Iris pigment epithelial cell (primary cell): Measurements from ENCODE around the gene ZNF273.
"Not testable (repeated sequence)": the region's sequence is repeated elsewhere in the genome, so short reads cannot be mapped to it uniquely, and the experiment has no call there.

Experiments used
- DNase-seq: peaks from one replicate; pipeline ENCODE4 v3.0.0-alpha.2; 2011; ENCODE audit warnings: low read depth

ZNF273 gene

DNA sequence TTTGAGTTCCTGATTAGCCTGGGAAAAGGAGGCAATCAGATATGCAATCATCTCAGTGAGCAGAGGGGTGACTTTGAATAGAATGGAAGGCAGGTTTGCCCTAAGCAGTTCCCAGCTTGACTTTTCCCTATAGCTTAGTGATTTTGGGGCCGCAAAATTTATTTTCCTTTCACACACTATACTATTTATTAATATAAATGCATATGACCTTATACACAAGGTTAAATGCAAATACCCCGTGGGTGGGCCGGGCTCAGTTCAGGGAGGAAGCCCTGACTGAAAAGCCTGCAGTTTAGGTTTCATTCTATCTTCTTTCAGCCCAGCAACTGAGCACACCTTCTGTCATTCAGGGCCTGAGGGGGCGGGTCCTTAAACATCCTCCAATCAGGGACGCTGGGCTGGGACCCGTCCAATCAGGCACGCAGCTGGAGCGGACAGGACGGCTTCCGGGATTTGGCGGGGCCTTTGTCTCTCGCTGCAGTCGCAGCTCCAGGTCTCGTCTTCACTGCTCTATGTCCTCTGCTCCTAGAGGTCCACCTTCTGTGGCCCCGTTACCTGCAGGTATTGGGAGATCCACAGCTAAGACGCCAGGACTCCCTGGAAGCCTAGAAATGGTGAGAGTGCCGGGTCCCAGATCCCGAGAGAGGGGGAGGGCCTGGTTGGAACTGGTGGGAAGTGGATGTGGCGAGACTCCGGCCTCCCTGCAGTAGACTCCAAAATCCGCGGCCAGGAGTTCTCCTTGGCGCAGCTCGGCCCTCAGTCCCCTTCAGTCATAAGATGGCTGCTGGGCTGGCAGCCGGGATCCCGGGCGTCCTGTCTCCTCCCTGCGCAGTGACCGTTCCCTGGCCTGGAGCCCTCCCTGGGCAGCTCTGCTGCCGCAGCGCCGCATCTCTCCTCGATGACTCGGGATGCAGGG lies at the start of gene ZNF273:
ZNF273 (plus strand) TSS at position 468 of the 916 bp plus-strand sequence; CDS start at position 513, 45 bp downstream.
- DNase-seq: peak; percentile 90

DNA sequence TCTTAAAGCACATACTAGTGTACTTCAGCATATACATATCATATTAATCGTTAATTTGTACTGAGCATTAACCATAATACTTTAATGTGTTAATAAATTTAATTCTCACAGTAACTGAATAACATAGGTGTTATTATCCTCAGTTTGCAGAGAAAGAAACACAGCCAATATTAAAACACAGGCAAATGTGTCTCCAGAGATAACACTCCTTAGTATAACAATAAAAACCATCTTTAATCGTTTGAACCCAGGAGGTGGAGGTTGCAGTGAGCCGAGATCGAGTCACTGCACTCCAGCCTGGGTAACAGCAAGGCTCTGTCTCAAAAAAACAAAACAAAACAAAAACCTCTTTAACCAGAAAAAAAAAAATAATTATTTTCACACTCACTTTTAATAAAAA lies 49.4 kb upstream of the ZNF273 start:
- DNase-seq: no peak

DNA sequence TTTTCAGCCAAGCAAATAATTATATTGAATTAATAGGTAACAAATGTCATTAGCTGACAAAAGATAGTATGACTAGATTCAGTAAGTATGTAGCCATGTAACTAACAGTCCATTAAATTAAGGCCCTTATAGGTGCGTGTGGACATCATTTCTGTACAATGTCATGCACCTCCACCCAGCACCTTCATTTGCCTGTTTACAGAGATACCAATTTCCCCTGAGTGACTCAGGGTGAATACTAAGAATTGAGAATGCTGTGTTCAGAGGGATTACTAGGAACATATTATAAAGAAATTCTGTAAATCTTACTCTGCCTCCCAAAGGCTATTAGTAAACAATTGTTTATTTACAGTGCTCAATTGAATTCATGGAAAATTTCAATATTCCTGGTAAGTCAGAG lies 48.1 kb upstream of the ZNF273 start:
- no peak for DNase-seq

DNA sequence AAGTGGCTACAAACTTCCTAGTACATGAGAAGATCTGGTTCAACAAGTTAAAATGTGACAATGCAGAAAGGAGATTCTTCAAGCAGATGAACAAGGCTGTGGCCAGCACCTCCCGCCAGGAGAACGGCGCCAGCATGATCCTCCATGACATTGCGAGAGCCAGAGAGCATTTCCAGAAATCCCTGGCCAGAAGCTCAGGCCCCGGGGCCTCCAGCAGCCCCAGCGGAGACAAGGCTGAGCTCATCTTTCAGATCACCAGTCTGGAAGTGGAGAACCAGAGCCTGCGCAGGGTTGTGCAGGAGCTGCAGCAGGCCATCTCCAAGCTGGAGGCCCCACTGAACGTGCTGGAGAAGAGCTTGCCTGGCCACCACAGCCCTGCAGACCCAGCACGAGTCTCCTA lies 40.1 kb upstream of the ZNF273 start:
- DNase-seq: no peak

DNA sequence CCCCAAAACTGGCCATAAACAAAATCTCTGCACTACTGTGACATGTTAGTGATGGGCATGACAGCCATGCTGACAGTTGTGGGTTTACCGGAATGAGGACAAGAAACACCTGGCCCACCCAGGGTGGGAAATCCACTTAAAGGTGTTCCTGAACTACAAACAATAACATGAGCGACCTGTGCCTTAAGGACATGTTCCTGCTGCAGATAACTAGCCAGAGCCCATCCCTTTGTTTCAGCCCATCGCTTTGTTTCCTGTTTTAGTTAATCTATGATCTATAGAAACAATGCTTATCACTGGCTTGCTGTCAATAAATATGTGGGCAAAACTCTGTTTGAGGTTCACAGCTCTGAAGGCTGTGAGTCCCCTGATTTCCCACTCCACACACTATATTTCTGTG lies 39.5 kb upstream of the ZNF273 start:
- not testable (repeated sequence) for DNase-seq

DNA sequence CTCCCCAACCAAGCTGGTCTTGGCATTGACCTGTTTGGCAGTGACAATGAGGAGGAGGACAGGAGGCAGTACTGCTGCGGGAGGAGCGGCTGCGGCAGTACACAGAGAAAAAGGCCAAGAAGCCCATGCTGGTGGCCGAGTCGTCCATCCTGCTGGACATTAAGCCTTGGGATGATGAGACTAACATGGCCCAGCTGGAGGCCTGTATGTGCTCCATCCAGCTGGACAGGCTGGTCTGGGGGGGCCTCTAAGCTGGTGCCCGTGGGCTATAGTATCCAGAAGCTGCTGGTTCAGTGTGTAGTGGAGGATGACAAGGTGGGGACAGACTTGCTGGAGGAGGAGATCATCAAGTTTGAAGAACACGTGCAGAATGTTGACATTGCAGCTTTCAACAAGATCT lies 39.1 kb upstream of the ZNF273 start:
- no peak for DNase-seq

DNA sequence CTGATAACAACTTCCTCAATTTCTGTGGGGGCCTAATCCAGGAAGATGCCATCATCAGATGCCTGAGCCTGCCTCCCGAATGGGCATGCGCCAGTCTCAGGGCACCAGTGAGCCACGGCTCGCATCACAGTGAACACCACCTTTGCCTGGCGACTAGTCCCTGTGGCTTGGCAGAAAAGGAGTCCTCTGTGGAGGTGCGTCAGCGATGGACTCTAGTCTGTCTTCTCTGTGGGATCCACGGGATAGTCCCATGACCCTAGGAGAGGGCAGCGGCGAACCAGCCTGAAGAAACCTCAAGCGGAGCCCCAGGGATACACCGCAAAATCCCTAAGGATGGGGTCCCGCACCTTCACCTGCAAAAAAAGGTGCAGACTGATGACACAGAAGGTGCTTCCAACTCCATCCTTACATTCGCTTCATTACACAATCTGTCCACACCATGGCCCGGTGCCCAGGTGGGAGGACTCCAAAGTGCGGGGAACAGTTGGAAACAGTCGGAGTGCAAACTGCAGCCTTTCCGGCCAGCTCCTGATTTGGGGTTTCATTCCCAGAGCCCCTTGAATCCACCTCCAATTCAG lies 35.1 kb upstream of the ZNF273 start:
- no peak for DNase-seq

DNA sequence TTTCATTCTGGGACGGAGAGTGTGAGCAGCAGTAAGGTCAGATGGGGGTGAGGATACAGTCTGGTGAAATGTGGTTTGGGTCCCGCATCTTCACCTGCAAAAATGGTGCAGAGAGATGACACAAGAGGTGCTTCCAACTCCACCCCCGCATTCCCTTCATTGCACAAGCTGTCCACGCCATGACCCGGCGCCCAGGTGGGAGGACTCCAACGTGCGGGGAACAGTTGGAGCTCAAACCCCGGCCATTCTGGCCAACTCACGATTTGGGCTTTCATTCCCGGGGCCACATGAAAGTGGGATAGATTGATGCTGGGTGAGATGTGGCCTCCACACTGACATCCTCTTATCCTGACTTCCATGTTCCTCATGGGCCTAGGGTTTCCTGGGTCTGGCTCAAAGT lies 34.6 kb upstream of the ZNF273 start:
- DNase-seq: no peak

DNA sequence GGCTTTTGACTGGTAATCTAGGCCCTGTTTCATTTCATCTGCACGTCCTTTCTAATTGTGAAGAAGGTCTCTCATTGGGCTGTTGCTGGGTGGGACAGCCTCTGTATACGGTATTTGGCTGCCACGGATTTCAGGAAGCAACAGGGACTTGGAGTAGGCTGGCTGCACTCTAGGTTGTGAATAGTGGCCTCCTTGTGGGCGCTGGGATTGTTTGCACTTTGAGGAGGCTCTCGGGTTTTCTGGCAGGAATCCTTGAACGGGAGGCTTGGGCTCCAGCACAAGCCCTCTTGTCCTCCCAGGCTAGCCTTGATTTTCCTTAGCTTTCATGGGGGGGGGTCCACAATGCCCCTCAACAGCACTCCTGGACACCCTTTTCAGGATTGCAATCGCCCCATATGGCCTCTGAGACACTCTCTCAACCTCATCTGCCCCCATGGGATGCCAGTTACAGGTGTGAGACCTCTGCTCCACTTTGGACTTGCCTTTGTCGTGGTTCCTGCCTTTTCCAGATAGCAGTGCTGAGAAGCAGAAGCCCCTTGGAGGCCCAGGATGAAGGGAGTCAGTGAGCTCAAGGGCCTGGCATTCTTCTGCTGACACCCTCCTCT lies 33.9 kb upstream of the ZNF273 start:
- no peak for DNase-seq

DNA sequence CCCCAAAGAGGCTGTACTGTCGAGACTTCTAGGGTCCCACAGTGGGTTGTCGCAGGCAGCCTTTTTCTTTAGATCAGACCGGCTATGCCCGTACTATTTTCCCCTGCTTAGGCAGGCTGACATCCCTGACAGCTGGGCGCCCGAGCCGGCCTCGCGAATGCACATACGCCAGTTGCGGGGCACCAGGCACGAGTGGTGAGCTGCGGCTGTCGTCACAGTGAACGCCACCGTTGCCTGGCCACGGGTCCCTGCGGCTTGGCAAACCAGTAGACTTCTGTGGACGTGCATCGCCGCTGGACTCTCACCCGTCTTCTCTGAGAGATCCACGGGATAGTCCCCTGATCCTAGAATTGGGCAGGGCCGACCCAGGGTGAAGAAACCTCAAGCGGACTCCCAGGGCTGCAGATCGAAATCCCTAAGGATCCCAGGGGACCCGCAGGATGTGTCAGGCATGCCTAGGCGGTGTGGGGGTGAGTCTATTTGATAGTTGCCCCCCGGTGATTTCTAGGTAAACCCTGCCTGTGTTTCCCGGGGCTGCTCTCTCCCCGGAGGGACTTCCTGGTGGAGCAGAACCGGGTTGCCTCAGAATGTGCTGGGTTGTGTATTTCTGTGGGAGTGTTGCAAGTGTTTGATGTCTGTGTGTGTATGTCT lies 33.0 kb upstream of the ZNF273 start:
- DNase-seq: no peak

DNA sequence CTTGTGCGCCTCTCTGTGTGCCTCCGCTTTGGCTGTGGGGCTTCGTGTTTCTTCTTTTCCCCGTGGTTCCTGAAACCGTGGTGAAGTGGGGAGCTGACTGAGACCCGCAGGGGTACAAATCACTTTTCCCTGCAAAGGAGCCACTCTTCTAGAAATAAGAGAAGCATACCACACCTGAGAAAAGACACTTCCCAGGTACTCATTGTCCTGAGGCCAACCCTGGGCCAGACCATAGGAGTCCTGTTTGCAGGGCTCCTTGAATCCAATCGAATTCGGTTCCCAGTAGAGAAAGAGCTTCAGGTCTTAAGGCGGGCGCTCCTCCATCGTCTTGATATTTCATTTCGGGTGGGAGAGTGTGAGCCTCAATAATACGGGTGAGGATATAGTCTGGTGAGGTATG lies 32.4 kb upstream of the ZNF273 start:
- no peak for DNase-seq

DNA sequence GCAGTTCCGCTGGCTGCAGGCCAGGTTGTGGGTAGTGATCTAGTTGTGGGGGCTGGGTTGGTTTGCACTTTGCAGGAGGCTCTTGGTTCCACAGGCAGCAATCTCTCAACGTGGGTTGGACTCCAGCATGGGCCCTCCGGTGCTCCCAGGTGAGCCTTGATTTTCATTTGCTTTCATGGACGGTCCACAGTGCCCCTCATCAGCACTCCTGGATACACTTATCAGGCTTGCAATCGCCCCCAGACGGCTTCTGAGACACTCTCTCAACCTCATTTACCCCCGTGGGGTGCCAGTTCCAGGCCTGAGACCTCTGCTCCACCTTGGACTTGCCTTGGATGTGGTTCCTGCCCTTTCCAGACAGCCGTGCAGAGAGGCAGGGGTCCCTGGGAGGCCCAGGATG lies 31.3 kb upstream of the ZNF273 start:
- no peak for DNase-seq

DNA sequence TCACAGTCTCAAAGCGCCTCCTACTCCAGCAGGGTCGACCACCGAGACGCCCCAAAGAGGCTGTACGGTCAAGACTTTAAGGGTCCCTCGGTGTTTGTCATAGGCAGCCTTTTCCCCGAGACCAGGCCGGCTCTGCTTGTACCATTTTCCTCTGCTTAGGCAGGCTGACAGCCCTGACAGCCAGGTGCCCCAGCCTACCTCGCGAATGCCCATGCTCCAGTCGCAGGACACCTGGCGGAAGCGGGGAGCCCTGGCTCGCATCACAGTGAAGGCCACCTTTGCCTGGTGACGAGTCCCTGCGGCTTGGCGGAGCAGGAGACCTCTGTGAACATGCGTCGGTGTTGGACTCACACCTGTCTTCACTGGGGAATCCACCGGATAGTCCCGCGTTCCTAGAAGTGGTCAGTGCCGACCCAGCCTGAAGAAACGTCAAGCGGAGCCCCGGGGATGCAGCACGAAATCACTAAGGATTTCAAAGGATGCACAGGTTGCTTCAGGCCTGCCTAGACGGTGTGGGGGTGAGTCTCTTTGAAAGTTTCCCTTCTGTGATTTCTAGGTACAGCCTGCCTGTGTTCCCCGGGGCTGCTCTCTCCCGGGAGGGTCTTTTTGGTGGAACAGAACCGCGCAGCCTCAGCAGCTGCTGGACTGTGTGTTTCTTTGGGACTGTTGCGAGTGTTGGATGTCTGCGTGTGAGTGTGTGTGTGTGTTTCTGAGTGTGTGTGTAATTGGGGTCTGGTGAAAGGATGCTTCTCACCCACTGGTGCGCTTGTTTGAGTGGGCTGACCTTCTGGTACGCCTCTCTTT lies 30.5 kb upstream of the ZNF273 start:
- DNase-seq: no peak

DNA sequence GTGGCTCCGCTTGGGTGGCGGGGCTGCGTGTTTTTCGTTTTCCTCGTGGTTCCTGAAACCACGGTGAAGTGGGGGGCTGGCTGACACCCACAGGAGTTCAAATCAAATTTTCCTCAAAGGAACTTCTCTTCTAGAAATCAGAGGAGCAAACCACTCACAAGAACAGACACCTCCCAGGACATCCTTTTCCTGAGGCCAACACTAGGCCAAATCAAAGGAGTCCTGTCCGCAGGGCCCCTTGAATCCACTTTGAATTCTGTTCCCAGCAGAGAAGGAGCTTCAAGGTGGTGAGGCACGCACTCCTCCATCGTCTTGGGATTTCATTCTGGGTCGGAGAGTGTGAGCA lies 29.9 kb upstream of the ZNF273 start:
- no peak for DNase-seq

DNA sequence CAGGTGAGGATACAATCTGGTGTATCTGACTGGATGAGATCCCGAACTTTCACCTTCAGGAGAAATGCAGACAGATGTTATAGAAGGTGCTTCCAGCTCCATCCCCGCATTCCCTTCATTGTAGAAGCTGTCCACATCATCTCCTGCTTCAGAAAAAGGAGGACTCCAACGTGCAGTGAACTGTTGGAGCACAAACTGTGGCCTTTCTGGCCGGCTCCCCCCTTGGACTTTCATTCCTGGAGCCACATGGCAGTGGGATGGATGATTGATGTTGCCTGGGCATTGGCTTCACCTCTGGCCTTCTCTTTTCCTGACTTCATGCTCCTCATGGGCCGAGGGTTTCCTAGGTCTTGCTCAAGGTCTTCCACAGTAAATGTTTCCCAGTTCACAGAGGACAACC lies 29.6 kb upstream of the ZNF273 start:
- no peak for DNase-seq

DNA sequence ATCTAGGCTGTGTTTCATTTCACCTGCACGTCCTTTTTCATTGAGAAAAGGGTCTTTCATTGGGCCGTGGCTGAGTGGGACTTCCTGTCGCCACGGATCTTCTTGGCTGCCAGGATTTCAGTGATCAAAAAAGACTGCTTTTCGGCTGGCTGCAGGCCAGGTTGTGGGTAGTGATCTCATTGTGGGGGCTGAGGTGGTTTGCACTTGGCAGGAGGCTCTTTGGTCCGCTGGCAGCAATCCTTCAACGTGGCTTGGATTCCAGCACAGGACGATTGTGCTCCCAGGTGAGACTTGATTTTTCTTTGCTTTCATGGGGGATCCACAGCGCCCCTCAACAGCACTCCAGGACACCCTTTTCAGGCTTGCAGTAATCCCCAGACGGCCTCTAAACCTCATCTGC lies 29.0 kb upstream of the ZNF273 start:
- DNase-seq: no peak

DNA sequence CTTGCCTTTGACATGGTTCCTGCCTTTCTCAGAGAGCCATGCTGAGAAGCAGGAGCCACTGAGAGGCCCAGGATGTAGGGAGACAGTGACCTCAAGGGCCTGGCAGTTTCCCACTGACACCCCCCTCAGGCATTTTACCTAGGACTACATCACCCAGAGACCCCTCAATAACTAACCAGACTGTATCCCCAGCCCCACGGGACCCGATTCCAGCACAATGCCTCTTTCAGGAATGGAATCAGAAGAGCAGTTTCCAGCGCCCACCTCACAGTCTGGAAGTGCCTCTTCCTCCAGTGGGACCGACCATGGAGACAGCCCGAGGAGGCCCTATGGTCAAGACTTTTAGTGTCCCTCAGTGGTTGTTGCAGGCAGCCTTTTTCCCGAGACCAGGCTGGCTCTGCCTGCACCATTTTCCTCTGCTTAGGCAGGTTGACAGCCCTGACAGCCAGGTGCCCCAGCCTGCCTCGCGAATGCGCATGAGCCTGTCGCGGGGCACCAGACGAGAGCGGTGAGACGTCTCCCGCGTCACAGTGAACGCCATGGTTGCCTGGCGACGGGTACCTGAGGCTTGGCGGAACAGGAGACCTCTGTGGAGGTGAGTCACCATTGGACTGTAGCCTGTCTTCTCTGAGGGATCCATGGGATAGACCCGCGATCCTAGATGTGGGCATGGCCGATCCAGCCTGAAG lies 28.4 kb upstream of the ZNF273 start:
- no peak for DNase-seq

DNA sequence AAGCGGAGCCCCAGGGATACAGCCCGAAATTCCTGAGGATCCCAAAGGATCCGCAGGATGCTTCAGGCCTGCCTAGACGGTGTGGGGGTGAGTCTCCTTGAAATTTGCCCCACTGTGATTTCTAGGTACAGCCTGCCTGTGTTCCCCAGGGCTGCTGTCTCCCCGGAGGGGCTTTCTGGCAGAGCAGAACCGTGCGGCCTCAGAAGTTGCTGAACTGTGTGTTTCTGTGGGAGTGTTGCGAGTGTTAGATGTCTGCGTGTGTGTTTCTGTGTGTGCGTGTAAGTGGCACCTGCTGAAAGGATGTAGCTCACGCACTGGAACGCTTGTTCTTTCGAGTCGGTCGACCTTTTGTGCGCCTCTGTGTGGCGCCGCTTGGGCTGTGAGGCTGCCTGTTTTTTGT lies 27.8 kb upstream of the ZNF273 start:
- no peak for DNase-seq

DNA sequence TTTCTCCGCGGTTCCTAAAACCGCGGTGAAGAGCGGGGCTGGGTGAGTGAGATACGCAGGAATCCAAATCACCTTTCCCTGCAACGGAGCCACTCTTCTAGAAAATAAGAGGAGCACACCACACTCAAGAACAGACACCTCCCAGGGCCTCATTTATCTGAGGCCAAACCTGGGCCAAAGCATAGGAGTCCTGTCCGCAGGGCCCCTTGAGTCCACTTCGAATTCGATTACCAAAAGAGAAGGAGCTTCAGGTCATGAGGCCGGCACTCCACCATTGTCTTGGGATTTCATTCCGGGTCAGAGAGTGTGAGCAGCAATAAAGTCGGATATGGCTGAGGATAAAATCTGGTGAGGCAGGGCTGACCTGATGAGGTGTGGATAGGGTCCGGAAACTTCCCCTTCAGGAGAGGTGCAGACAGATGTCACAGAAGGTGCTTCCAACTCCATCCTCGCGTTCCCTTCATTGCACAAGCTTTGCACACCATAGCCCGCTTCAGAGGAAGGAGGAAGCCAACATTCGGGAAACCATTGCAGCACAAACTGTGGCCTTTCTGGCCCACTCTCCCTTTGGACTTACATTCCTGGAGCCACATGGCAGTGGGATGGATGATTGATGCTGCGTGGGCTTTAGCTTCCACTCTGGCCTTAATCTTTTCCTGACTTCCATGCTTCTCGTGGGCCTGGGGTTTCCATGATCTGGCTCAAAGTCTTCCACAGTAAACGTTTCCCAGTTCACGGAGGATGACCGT lies 27.2 kb upstream of the ZNF273 start:
- DNase-seq: no peak

DNA sequence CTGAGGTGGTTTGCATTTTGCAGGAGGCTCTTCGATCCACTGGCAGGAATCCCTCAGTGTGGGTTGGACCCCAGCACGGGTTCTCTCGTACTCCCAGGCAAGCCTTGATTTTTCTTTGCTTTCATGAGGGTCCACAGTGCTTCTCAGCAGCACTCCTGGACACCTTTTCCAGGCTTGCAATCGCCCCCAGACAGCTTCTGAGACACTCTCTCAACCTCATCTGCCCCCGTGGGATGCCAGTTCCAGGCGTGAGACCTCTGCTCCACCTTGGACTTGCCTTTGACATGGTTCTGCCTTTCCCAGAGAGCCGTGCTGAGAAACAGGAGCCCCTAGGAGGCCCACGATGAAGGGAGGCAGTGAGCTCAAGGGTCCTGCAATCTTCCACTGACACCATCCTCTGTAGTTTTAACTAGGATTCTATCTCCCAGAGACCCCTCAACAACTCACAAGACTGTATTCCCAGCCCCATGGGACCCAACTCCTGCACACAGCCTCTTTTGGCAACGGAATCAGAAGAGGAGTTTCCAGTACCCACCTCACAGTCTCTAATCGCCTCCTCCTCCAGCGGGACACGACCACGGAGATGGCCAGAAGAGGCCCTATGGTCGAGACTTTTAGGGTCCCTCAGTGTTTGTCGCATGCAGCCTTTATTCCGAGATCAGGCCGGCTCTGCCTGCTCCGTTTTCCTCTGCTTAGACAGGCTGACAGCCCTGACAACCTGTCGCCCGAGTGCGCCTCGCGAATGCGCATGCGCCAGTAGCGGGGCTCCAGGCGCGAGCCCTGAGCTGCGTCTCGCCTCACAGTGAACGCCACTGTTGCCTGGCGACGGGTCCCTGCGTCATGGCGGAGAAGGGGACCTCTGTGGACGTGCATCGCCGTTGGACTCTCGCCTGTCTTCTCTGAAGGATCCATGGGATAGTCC lies 26.0 kb upstream of the ZNF273 start:
- DNase-seq: peak; percentile 24
